ENCODE data around the gene GSTO2.

DNA sequence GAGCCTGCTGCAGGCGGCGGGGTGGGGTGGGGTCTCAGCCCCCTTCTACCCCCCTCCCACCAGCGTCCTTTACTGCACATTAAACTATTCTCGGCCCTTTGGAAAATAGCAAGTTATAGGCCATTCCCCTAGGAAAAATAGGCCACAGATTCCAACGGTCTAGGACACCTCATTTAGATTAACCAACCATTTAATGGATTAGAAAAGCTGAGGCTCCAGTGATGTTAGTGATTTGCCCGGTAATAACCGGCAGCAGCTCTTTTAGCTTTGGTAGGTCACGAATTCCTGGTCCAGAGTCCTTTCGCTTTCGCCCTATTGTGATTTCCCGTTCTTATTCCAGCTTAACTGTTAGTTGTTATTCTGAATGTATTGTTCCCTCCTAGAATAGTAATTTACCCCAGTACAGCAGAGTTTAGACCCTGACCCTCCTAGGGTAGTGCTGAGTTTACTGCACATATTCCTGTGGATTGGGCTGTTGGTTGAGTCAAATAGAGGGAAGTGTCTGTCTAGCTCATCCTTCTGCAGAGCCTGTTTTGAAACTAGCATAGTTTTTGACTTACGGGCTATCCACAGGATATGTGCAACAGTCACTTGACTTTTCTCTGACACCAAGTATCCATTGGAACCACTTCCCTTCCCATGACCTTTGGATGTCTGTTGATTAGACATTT, 13.5 kb upstream of the GSTO2 start:
- TF ChIP-seq, protein P1, sequence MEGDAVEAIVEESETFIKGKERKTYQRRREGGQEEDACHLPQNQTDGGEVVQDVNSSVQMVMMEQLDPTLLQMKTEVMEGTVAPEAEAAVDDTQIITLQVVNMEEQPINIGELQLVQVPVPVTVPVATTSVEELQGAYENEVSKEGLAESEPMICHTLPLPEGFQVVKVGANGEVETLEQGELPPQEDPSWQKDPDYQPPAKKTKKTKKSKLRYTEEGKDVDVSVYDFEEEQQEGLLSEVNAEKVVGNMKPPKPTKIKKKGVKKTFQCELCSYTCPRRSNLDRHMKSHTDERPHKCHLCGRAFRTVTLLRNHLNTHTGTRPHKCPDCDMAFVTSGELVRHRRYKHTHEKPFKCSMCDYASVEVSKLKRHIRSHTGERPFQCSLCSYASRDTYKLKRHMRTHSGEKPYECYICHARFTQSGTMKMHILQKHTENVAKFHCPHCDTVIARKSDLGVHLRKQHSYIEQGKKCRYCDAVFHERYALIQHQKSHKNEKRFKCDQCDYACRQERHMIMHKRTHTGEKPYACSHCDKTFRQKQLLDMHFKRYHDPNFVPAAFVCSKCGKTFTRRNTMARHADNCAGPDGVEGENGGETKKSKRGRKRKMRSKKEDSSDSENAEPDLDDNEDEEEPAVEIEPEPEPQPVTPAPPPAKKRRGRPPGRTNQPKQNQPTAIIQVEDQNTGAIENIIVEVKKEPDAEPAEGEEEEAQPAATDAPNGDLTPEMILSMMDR (IDR thresholded peaks at IDR 0.05; ENCODE audit: insufficient read depth, low read depth, low read length), result no peak
- no peak for TF ChIP-seq EZH2 (IDR thresholded peaks at IDR 0.05; ENCODE audit: insufficient read depth, low read length)
